WERI-Rb-1 (cell line): ENCODE data around the gene CD40LG.

Source experiments
- DNase-seq: peaks from one replicate; pipeline ENCODE4 v3.0.0-alpha.2; 2020
- H3K27ac ChIP-seq: fragments of 250-450 bp; sonication (Bioruptor Pico); 2 replicates; pipeline ENCODE4 v1.5.1; 2020; ENCODE audit warnings: mild to moderate bottlenecking, moderate library complexity
- H3K27me3 ChIP-seq: fragments of 250-450 bp; sonication (Bioruptor Pico); 2 replicates; pipeline ENCODE4 v1.5.1; 2021; ENCODE audit warnings: mild to moderate bottlenecking, low read depth, moderate library complexity; ENCODE audit not compliant: insufficient read depth, severe bottlenecking
- H3K36me3 ChIP-seq: fragments of 250-450 bp; sonication (Bioruptor Pico); 2 replicates; pipeline ENCODE4 v1.5.1; 2020; ENCODE audit warnings: mild to moderate bottlenecking, moderate library complexity
- H3K4me3 ChIP-seq: 2 replicates; pipeline ENCODE4 v1.5.1; 2011; ENCODE audit warnings: low read depth, mild to moderate bottlenecking, control low read depth, low read length
- H3K9me3 ChIP-seq: fragments of 250-450 bp; sonication (Bioruptor Pico); 2 replicates; pipeline ENCODE4 v1.5.1; 2021; ENCODE audit warnings: mild to moderate bottlenecking, moderate library complexity; ENCODE audit not compliant: severe bottlenecking
- TF ChIP-seq, protein P1 (sequence below): IDR thresholded peaks from 2 replicates; pipeline ENCODE4 v1.5.1; 2011; ENCODE audit warnings: low read depth, mild to moderate bottlenecking, control low read depth, inconsistent platforms, low read length

CD40LG gene

DNA sequence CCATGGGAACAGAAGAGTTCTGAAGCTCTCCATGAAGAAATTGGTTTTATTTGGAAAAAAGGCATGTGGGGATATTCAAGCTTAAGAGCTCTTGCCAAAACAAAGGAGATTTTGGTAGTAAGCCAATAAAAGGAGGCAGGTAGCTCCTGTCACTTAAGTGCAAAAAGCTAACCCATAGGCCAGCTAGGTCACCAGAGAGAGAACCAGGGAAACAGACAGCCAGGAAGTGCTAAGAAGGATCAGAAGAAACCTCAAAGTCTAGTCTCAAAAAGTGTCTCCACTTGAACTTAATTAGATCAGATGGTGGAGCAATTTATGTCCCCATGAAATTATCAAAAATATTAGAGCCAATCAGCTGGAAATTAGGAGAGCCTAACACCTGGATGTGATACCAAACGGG is 49.2 kb downstream of the CD40LG start:
- no peaks in the 10 kb centered on the region for H3K9me3 ChIP-seq
- no peak for DNase-seq
- TF ChIP-seq, protein P1, sequence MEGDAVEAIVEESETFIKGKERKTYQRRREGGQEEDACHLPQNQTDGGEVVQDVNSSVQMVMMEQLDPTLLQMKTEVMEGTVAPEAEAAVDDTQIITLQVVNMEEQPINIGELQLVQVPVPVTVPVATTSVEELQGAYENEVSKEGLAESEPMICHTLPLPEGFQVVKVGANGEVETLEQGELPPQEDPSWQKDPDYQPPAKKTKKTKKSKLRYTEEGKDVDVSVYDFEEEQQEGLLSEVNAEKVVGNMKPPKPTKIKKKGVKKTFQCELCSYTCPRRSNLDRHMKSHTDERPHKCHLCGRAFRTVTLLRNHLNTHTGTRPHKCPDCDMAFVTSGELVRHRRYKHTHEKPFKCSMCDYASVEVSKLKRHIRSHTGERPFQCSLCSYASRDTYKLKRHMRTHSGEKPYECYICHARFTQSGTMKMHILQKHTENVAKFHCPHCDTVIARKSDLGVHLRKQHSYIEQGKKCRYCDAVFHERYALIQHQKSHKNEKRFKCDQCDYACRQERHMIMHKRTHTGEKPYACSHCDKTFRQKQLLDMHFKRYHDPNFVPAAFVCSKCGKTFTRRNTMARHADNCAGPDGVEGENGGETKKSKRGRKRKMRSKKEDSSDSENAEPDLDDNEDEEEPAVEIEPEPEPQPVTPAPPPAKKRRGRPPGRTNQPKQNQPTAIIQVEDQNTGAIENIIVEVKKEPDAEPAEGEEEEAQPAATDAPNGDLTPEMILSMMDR = no peak

DNA sequence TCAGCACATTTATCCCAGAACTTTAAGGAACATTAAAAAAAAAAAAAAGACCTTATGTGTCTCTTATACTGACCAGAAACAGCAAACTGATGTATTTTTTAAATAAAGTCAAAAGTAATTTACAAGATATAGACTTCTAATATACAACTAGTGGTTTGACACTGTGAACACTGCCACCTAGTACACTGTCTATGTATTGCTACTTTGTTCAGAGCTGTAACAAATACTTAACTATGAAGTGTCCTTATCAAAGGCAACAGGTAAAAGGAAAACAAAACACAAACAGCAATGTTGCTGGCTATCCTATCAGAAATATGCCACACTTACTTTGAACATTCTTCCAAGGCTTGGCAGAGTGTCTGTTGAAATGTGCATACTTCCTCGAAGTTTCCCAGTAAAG is 60.4 kb downstream of the CD40LG start:
- Histone ChIP-seq H3K36me3 (no peaks in the 10 kb centered on the region), H3K27ac (no peak overlapping the region), H3K4me3 (no peak overlapping the region), H3K9me3 (no peaks in the 10 kb centered on the region), H3K27me3 (peaks cover 27% of the 10 kb centered on the region)
- TF ChIP-seq, protein P1 = no peak
- DNase-seq = no peak

More for the DNA sequence above, 49.2 kb downstream of the CD40LG start:
- H3K27me3 ChIP-seq = peaks cover 5% of the 10 kb centered on the region
- H3K27ac ChIP-seq = no peak overlapping the region
- H3K36me3 ChIP-seq = no peaks in the 10 kb centered on the region
- no peak overlapping the region for H3K4me3 ChIP-seq
